ENCODE results near the gene GPR179. TPM values are rescaled to one million over a fixed set of nuclear protein-coding genes. Genes with fewer than 3 reads are reported as not detected.

GPR179 gene
- polyA plus RNA-seq, 2 of the 4 experiments (the other 2 are of a cell fraction): 0.04 to 0.08 TPM

DNA sequence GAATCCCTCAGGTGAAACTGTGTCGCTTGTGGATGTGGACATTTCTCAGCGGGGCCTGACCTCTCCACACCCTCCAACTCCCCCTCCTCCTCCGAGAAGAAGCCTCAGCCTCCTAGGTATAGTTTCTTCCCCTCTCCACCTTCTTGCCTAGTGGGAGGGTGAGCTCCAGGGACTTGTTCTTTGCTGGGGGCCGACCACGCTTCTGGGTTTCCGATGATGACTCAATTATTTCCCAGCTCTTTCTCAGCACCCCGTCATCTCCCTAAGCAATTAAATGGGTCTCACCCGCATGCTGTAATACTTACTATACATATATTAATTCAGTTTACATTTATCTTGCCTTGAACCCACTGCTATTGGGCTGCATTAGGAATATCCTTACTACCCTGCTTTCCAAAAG, 21.0 kb upstream of the GPR179 start:
- H3K4me1 ChIP-seq: no peaks in the 10 kb centered on the region
- ChIA-PET POLR2A (no interaction called here), CTCF (interaction anchor here (1.1 to 14.5 kb wide), 7 partner anchors 13 to 222 kb away, joined by 3 to 189 read pairs (median 7); partner anchors contain the start of genes GPR179 and SOCS7)
- DNase-seq (ENCODE audit: low read depth in 1 of 2, low spot score in 1 of 2) (no peak), FAIRE-seq (no peak), ATAC-seq (no peak)
- H3K4me3 ChIP-seq: no peak overlapping the region
- TF ChIP-seq, protein P1, sequence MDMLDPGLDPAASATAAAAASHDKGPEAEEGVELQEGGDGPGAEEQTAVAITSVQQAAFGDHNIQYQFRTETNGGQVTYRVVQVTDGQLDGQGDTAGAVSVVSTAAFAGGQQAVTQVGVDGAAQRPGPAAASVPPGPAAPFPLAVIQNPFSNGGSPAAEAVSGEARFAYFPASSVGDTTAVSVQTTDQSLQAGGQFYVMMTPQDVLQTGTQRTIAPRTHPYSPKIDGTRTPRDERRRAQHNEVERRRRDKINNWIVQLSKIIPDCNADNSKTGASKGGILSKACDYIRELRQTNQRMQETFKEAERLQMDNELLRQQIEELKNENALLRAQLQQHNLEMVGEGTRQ (IDR thresholded peaks at IDR 0.05): no peak
- no peak for TF ChIP-seq ZC3H11A (IDR thresholded peaks at IDR 0.05)
- no peak for TF ChIP-seq FOXS1 (CRISPR knock-in tag; IDR thresholded peaks at IDR 0.05)
- TF ChIP-seq PHF8 (IDR thresholded peaks at IDR 0.05; ENCODE audit: borderline replicate concordance, low read depth): no peak
- TF ChIP-seq JUN (IDR thresholded peaks at IDR 0.05): no peak
- no peak for TF ChIP-seq ATOH8 (CRISPR knock-in tag; IDR thresholded peaks at IDR 0.05; ENCODE audit: low read depth)
- no peak for TF ChIP-seq CEBPB (IDR thresholded peaks at IDR 0.05)
- no peak for TF ChIP-seq RARB (CRISPR knock-in tag; IDR thresholded peaks at IDR 0.05)
- no peak for TF ChIP-seq EP300 (IDR thresholded peaks at IDR 0.05)
- H3K4me2 ChIP-seq: no peak overlapping the region
- WGBS (ENCODE audit: missing lambda C conversion rate): 94% methylated on average over 8 of the region's 8 CpGs
- H3K27ac ChIP-seq: no peak overlapping the region
- no peaks in the 10 kb centered on the region for H3K9me3 ChIP-seq

DNA sequence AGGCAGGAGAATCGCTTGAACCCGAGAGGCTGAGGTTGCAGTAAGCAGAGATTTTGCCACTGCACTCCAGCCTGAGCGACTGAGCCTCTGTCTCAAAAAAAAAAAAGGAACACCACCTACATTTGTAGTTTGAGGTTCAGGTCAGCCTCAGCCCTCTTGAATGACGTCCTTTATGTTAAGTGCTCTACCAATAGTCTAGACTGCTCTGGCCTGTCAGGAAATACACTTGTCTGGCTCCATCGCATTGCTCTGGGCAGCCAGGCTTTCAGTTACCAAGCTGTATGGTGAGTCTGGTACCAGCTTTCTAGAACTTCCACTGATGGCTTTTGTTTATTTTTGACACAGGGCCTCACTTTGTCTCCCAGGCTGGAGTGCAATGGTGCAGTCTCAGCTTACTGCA, 19.3 kb upstream of the GPR179 start:
- ChIA-PET CTCF (interaction anchor here (0.6 to 14.5 kb wide), 7 partner anchors 13 to 972 kb away, joined by 3 to 189 read pairs (median 3); partner anchors contain the start of genes GPR179 and SOCS7), POLR2A (no interaction called here)
- FAIRE-seq (no peak), ATAC-seq (no peak), DNase-seq (ENCODE audit: low read depth in 1 of 2, low spot score in 1 of 2) (no peak)
- H3K9me3 ChIP-seq: no peaks in the 10 kb centered on the region
- WGBS (ENCODE audit: missing lambda C conversion rate): 94% methylated on average over 5 of the region's 5 CpGs
- TF ChIP-seq PHF8 (IDR thresholded peaks at IDR 0.05; ENCODE audit: borderline replicate concordance, low read depth) (no peak), RNF2 (IDR thresholded peaks at IDR 0.05; ENCODE audit: borderline replicate concordance, low read depth) (no peak), RFX5 (IDR thresholded peaks at IDR 0.05) (no peak), NR3C1 (IDR thresholded peaks at IDR 0.05) (no peak), SREBF2 (IDR thresholded peaks at IDR 0.05) (no peak), GATA3 (IDR thresholded peaks at IDR 0.05; ENCODE audit: borderline replicate concordance) (no peak), MYC (IDR thresholded peaks at IDR 0.05; ENCODE audit: borderline replicate concordance, low read length) (no peak), ZFP36 (IDR thresholded peaks at IDR 0.05; ENCODE audit: borderline replicate concordance, partially characterized antibody) (no peak), FOXS1 (CRISPR knock-in tag; IDR thresholded peaks at IDR 0.05) (no peak), TP53 (CRISPR knock-in tag; IDR thresholded peaks at IDR 0.05) (no peak), FOSB (CRISPR knock-in tag; IDR thresholded peaks at IDR 0.05) (no peak), ZNF302 (CRISPR knock-in tag; IDR thresholded peaks at IDR 0.05) (no peak)
- no peak overlapping the region for H3K27ac ChIP-seq
- H3K4me1 ChIP-seq: peaks cover under 1% of the 10 kb centered on the region; the same call in 2 of the 3 replicates
- no peak overlapping the region for H3K4me2 ChIP-seq
- H3K4me3 ChIP-seq: no peak overlapping the region

DNA sequence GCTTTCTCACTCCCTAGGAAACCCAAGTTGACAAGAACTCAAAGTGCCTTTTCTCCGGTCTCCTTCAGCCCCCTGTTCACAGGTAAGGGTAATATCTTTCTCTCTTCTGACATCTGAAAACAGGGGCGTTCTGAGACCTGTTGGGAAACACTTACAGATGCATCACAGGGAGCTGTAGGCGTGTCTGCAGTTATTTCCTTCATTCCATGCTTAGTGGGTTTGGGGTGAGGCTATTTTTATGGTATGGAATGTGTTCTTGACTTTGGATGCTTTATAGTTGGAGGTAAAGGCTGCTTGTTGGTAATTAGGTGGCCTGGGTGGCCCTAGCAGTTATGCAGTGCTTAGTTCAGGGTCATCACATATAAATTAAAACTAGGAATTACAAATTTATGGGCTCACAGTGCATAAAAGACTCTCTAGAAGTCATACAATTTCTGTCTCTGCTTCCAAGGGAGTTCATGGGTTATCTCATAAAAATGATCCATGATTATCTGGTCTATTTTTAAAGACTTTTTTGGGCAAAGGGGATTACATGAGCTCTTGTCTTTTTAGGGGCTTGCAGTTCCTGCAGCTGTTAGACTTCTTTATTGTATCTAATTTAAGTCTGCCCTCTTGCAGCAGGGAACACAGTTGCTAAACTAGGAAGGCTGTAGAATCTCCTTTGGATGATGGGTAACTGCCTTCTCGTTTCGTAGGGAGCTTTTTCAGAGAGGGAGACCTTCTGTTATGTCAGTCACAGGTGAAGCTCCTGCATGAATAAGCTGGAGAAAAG, 18.1 kb upstream of the GPR179 start:
- Histone ChIP-seq H3K4me1 (peaks cover 8% of the 10 kb centered on the region; the same call in 2 of the 3 replicates), H3K9me3 (no peaks in the 10 kb centered on the region), H3K27ac (no peak overlapping the region), H3K4me3 (no peak overlapping the region), H3K4me2 (no peak overlapping the region)
- FAIRE-seq (no peak), DNase-seq (ENCODE audit: low read depth in 1 of 2, low spot score in 1 of 2) (no peak), ATAC-seq (no peak; a peak in 2 of 6 replicates)
- CTCF ChIA-PET: interaction anchor here (0.8 to 14.5 kb wide), 5 partner anchors 12 to 196 kb away, joined by 3 to 189 read pairs (median 5); partner anchors contain the start of genes GPR179 and SOCS7
- WGBS (ENCODE audit: missing lambda C conversion rate): 92% methylated on average over 5 of the region's 5 CpGs
- TF ChIP-seq GATA3 (IDR thresholded peaks at IDR 0.05; ENCODE audit: borderline replicate concordance) (no peak), BHLHE40 (IDR thresholded peaks at IDR 0.05; ENCODE audit: low read depth, low read length) (no peak), MAZ (IDR thresholded peaks at IDR 0.05; ENCODE audit: borderline replicate concordance, low read depth, low read length) (no peak), NPAS2 (CRISPR knock-in tag; IDR thresholded peaks at IDR 0.05; ENCODE audit: borderline replicate concordance) (no peak), JUN (IDR thresholded peaks at IDR 0.05) (no peak), RARB (CRISPR knock-in tag; IDR thresholded peaks at IDR 0.05) (no peak), RNF2 (IDR thresholded peaks at IDR 0.05; ENCODE audit: borderline replicate concordance, low read depth) (no peak), HDAC2 (IDR thresholded peaks at IDR 0.05) (no peak), HOXA7 (CRISPR knock-in tag; IDR thresholded peaks at IDR 0.05) (no peak), TP53 (CRISPR knock-in tag; IDR thresholded peaks at IDR 0.05) (no peak)
- POLR2A ChIA-PET: no interaction called here
